Activated T-helper 17 cell treated with anti-CD3 and anti-CD28 coated beads, Interleukin-2, amount 50 U/mL, for 72 hours (primary cell): ENCODE data around the gene SUPT20H. TPM values are rescaled to one million over a fixed set of nuclear protein-coding genes. Genes with fewer than 3 reads are reported as not detected.

Experiments used
- ATAC-seq: fragments of 150-1000 bp; cut with Tn5 transposase; replicated peaks from 2 replicates; pipeline ENCODE4 v1.10.0; 2021; ENCODE audit warnings: mild to moderate bottlenecking, moderate library complexity
- H3K27ac Mint-ChIP-seq: one replicate; pipeline ENCODE4 v1.8.0; 2022; ENCODE audit warnings: mixed read lengths
- H3K27me3 Mint-ChIP-seq: one replicate; pipeline ENCODE4 v1.8.0; 2022; ENCODE audit warnings: mixed read lengths
- H3K36me3 Mint-ChIP-seq: one replicate; pipeline ENCODE4 v1.8.0; 2022; ENCODE audit warnings: low read depth, mild to moderate bottlenecking, mixed read lengths
- H3K4me1 Mint-ChIP-seq: one replicate; pipeline ENCODE4 v1.8.0; 2022; ENCODE audit warnings: mixed read lengths
- H3K4me3 Mint-ChIP-seq: one replicate; pipeline ENCODE4 v1.8.0; 2022; ENCODE audit warnings: mild to moderate bottlenecking, mixed read lengths
- H3K9me3 Mint-ChIP-seq: one replicate; pipeline ENCODE4 v1.8.0; 2022; ENCODE audit warnings: mixed read lengths
- total RNA-seq, 2 donors: library from RNA; stranded (reverse); gene quantifications; one replicate each; pipeline ENCODE4 v1.2.3, GENCODE V29; 2022

SUPT20H gene
- total RNA-seq, 2 donors from 2014 or later, result 56.7 to 72.8 TPM

- Mint-ChIP-seq H3K27ac (peak within 1 kb of the TSS; percentile 100), H3K9me3 (no peaks in the 10 kb centered on the region), H3K4me3 (peak within 1 kb of the TSS; percentile 95), H3K36me3 (peaks cover 77% of the 10 kb centered on the region), H3K4me1 (peaks cover 23% of the 10 kb centered on the region), H3K27me3 (no peaks in the 10 kb centered on the region)
- peak; percentile 77 for ATAC-seq
Observed at GRCh38 chr13:36999054-36999714, 60.3 kb downstream of the SUPT20H start, which contains the start of gene ALG5. ALG5 (minus strand) TSS chr13:36999340; CDS start chr13:36999300, 40 bp downstream.

GRCh38 chr13:36998624-36999041, 60.9 kb downstream of the SUPT20H start:
- Mint-ChIP-seq H3K4me1 (peaks cover 23% of the 10 kb centered on the region), H3K4me3 (peak overlapping the region; percentile 95), H3K27me3 (no peaks in the 10 kb centered on the region), H3K9me3 (no peaks in the 10 kb centered on the region), H3K36me3 (peaks cover 77% of the 10 kb centered on the region), H3K27ac (peak overlapping the region; percentile 100)
- no peak for ATAC-seq

- H3K4me3 Mint-ChIP-seq, result peak overlapping the region; percentile 95
- H3K36me3 Mint-ChIP-seq, result peaks cover 77% of the 10 kb centered on the region
- H3K9me3 Mint-ChIP-seq, result no peaks in the 10 kb centered on the region
- H3K27ac Mint-ChIP-seq, result peak overlapping the region; percentile 100
- no peaks in the 10 kb centered on the region for H3K27me3 Mint-ChIP-seq
- no peak for ATAC-seq
- peaks cover 23% of the 10 kb centered on the region for H3K4me1 Mint-ChIP-seq
Observed at GRCh38 chr13:36997716-36998427, 61.6 kb downstream of the SUPT20H start.

- H3K27ac Mint-ChIP-seq, result no peak overlapping the region
- H3K36me3 Mint-ChIP-seq, result peaks cover 86% of the 10 kb centered on the region
- no peaks in the 10 kb centered on the region for H3K27me3 Mint-ChIP-seq
- H3K4me3 Mint-ChIP-seq, result no peak overlapping the region
- H3K4me1 Mint-ChIP-seq, result peaks cover 17% of the 10 kb centered on the region
- no peaks in the 10 kb centered on the region for H3K9me3 Mint-ChIP-seq
- no peak for ATAC-seq
Observed at GRCh38 chr13:36992362-36992761, 67.1 kb downstream of the SUPT20H start.

GRCh38 chr13:36986462-36987240, 72.8 kb downstream of the SUPT20H start:
- no peak for ATAC-seq
- no peak overlapping the region for H3K27ac Mint-ChIP-seq
- H3K9me3 Mint-ChIP-seq, result no peaks in the 10 kb centered on the region
- no peak overlapping the region for H3K4me3 Mint-ChIP-seq
- peaks cover 5% of the 10 kb centered on the region for H3K4me1 Mint-ChIP-seq
- no peaks in the 10 kb centered on the region for H3K27me3 Mint-ChIP-seq
- H3K36me3 Mint-ChIP-seq, result peaks cover 97% of the 10 kb centered on the region

- Mint-ChIP-seq H3K4me1 (no peaks in the 10 kb centered on the region), H3K36me3 (peaks cover 80% of the 10 kb centered on the region), H3K9me3 (no peaks in the 10 kb centered on the region), H3K27me3 (no peaks in the 10 kb centered on the region), H3K4me3 (no peak overlapping the region), H3K27ac (no peak overlapping the region)
- no peak for ATAC-seq
Observed at GRCh38 chr13:36981156-36981743, 78.2 kb downstream of the SUPT20H start.

GRCh38 chr13:36979361-36980050, 80.0 kb downstream of the SUPT20H start:
- Mint-ChIP-seq H3K9me3 (no peaks in the 10 kb centered on the region), H3K36me3 (peaks cover 82% of the 10 kb centered on the region)

GRCh38 chr13:36975172-36975571, 84.3 kb downstream of the SUPT20H start:
- Mint-ChIP-seq H3K27ac (no peak overlapping the region), H3K9me3 (no peaks in the 10 kb centered on the region)

More at GRCh38 chr13:36979361-36980050, 80.0 kb downstream of the SUPT20H start:
- no peaks in the 10 kb centered on the region for H3K27me3 Mint-ChIP-seq
- no peak overlapping the region for H3K27ac Mint-ChIP-seq
- no peak overlapping the region for H3K4me3 Mint-ChIP-seq
- no peaks in the 10 kb centered on the region for H3K4me1 Mint-ChIP-seq
- ATAC-seq, result no peak

GRCh38 chr13:36973621-36974295, 85.7 kb downstream of the SUPT20H start:
- no peak overlapping the region for H3K4me3 Mint-ChIP-seq
- H3K9me3 Mint-ChIP-seq, result no peaks in the 10 kb centered on the region
- no peak overlapping the region for H3K27ac Mint-ChIP-seq
- ATAC-seq, result no peak
- H3K36me3 Mint-ChIP-seq, result peaks cover 87% of the 10 kb centered on the region
- H3K27me3 Mint-ChIP-seq, result no peaks in the 10 kb centered on the region
- no peaks in the 10 kb centered on the region for H3K4me1 Mint-ChIP-seq

More at GRCh38 chr13:36975172-36975571, 84.3 kb downstream of the SUPT20H start:
- Mint-ChIP-seq H3K36me3 (peaks cover 87% of the 10 kb centered on the region), H3K4me3 (no peak overlapping the region), H3K4me1 (no peaks in the 10 kb centered on the region), H3K27me3 (no peaks in the 10 kb centered on the region)
- no peak for ATAC-seq

- Mint-ChIP-seq H3K27ac (no peak overlapping the region), H3K36me3 (peaks cover 87% of the 10 kb centered on the region), H3K4me1 (no peaks in the 10 kb centered on the region), H3K4me3 (no peak overlapping the region), H3K27me3 (no peaks in the 10 kb centered on the region), H3K9me3 (no peaks in the 10 kb centered on the region)
- ATAC-seq, result no peak
Observed at GRCh38 chr13:36973009-36973408, 86.5 kb downstream of the SUPT20H start.

- ATAC-seq, result no peak
- Mint-ChIP-seq H3K4me1 (peaks cover 11% of the 10 kb centered on the region), H3K27me3 (no peaks in the 10 kb centered on the region), H3K27ac (peak overlapping the region; percentile 86), H3K36me3 (peaks cover 87% of the 10 kb centered on the region), H3K4me3 (no peak overlapping the region), H3K9me3 (no peaks in the 10 kb centered on the region)
Observed at GRCh38 chr13:36966404-36966803, 93.1 kb downstream of the SUPT20H start.

GRCh38 chr13:36965767-36966166, 93.7 kb downstream of the SUPT20H start:
- Mint-ChIP-seq H3K4me1 (peaks cover 11% of the 10 kb centered on the region), H3K27me3 (no peaks in the 10 kb centered on the region), H3K36me3 (peaks cover 87% of the 10 kb centered on the region), H3K9me3 (no peaks in the 10 kb centered on the region), H3K4me3 (peak overlapping the region; percentile 17), H3K27ac (peak overlapping the region; percentile 86)
- peak; percentile 99 for ATAC-seq

- ATAC-seq, result no peak
- H3K36me3 Mint-ChIP-seq, result peaks cover 84% of the 10 kb centered on the region
- no peak overlapping the region for H3K4me3 Mint-ChIP-seq
- no peaks in the 10 kb centered on the region for H3K9me3 Mint-ChIP-seq
- peaks cover 6% of the 10 kb centered on the region for H3K4me1 Mint-ChIP-seq
- H3K27ac Mint-ChIP-seq, result no peak overlapping the region
- H3K27me3 Mint-ChIP-seq, result no peaks in the 10 kb centered on the region
Observed at GRCh38 chr13:36959456-36960116, 99.9 kb downstream of the SUPT20H start.
